ENCODE measurements around the gene ASIP.

Gene ASIP

DNA sequence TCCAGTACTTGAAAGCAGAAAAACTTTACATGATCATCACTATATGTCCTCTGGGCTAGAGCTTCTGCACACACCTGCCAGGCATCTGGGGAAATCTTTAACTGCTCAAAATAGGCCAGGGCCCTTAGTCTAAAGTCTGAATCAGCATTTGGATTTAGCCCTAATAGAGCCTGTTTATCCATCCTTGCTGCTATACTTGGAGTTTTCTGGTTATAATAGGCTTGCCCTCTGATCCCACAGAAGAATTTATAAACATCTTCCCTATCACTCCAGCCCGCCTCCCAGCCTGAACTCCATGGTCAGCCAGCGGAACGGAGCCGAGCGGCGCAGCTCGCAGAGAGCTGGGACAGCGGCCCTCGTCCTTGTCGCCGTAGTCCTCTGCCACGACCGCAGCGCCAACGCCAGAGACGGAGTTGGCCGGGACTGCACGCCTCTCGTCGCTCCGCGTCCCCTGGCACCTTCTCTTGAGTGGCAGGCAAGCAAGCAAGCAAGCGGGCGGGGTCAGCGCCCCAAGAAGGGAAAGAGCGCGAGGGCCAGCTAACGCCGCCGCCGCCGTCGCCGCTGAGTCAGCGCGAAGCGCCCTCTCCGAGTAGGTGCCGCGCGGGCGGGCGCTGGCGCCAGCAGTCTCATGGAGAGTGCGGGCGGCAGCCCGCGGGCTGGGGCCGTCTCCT lies 25.4 kb upstream of the ASIP start:
- Histone ChIP-seq H3K4me2 (ENCODE audit: low read length) (no peak overlapping the region), H3K4me3 (ENCODE audit: low read length) (no peak overlapping the region), H4K20me1 (ENCODE audit: control insufficient read depth, insufficient read depth, low read depth, low read length) (no peaks in the 10 kb centered on the region), H3K4me1 (ENCODE audit: control insufficient read depth, low read length) (no peaks in the 10 kb centered on the region), H3K27me3 (ENCODE audit: control insufficient read depth, low read length) (no peaks in the 10 kb centered on the region), H3K36me3 (ENCODE audit: control insufficient read depth, low read length) (no peaks in the 10 kb centered on the region), H3K9me2 (replicated peaks; ENCODE audit: control insufficient read depth, low read length) (no peaks in the 10 kb centered on the region), H3K27ac (ENCODE audit: low read depth, low read length) (no peak overlapping the region), H3K9me3 (ENCODE audit: control insufficient read depth, insufficient read depth, low read length) (peaks cover 6% of the 10 kb centered on the region), H3K79me2 (ENCODE audit: control insufficient read depth, low read length) (no peaks in the 10 kb centered on the region), H3F3A (ENCODE audit: control insufficient read depth, insufficient read depth) (no peaks in the 10 kb centered on the region)
- TF ChIP-seq, protein P1, sequence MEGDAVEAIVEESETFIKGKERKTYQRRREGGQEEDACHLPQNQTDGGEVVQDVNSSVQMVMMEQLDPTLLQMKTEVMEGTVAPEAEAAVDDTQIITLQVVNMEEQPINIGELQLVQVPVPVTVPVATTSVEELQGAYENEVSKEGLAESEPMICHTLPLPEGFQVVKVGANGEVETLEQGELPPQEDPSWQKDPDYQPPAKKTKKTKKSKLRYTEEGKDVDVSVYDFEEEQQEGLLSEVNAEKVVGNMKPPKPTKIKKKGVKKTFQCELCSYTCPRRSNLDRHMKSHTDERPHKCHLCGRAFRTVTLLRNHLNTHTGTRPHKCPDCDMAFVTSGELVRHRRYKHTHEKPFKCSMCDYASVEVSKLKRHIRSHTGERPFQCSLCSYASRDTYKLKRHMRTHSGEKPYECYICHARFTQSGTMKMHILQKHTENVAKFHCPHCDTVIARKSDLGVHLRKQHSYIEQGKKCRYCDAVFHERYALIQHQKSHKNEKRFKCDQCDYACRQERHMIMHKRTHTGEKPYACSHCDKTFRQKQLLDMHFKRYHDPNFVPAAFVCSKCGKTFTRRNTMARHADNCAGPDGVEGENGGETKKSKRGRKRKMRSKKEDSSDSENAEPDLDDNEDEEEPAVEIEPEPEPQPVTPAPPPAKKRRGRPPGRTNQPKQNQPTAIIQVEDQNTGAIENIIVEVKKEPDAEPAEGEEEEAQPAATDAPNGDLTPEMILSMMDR (IDR thresholded peaks at IDR 0.05; ENCODE audit: low read depth, low read length, poor library complexity, severe bottlenecking), result no peak
- no peak for TF ChIP-seq EZH2phosphoT487 (IDR thresholded peaks at IDR 0.05; ENCODE audit: borderline replicate concordance, low read length)

DNA sequence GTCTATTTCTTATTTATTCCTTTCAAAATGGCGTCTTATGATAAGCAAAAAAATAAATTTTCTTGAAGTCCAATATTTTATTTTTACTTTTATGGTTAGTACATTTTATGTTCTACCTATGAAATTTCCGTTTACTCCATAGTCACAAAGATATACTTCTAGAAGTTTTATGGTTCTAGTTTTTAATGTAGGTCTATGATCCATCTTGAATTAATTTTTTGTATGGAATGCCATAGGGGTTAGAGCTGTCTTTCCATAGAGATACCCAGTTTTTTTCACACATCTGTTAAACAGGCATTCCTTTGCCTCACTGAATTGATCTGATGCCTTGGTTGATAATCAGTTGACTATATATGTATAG lies 24.9 kb upstream of the ASIP start:
- Histone ChIP-seq H4K20me1 (ENCODE audit: control insufficient read depth, insufficient read depth, low read depth, low read length) (no peaks in the 10 kb centered on the region), H3K4me3 (ENCODE audit: low read length) (no peak overlapping the region), H3F3A (ENCODE audit: control insufficient read depth, insufficient read depth) (no peaks in the 10 kb centered on the region), H3K36me3 (ENCODE audit: control insufficient read depth, low read length) (no peaks in the 10 kb centered on the region), H3K79me2 (ENCODE audit: control insufficient read depth, low read length) (no peaks in the 10 kb centered on the region), H3K27ac (ENCODE audit: low read depth, low read length) (no peak overlapping the region), H3K9me2 (replicated peaks; ENCODE audit: control insufficient read depth, low read length) (no peaks in the 10 kb centered on the region), H3K4me2 (ENCODE audit: low read length) (no peak overlapping the region), H3K27me3 (ENCODE audit: control insufficient read depth, low read length) (no peaks in the 10 kb centered on the region), H3K9me3 (ENCODE audit: control insufficient read depth, insufficient read depth, low read length) (peaks cover 6% of the 10 kb centered on the region), H3K4me1 (ENCODE audit: control insufficient read depth, low read length) (no peaks in the 10 kb centered on the region)
- TF ChIP-seq EZH2phosphoT487 (IDR thresholded peaks at IDR 0.05; ENCODE audit: borderline replicate concordance, low read length), result no peak
- TF ChIP-seq, protein P1 (IDR thresholded peaks at IDR 0.05; ENCODE audit: low read depth, low read length, poor library complexity, severe bottlenecking), result no peak

DNA sequence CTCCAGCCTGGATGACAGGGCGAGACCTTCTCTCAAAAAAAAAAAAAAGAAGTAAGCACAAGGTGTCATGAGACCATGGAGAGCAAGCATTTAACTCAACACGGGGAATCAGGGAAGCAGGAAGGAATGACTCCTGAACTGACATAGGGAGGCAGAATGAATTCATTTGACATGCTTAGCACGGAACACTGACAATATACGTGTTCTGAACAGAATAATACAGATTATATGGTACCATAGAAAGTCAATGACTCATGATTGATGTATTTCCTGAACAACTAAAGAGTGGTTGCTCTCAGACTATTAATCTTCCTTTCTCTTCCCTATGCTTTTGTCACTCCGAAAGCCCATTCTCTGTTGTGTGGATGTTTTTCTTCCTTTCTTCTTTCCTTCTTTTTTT lies 20.7 kb upstream of the ASIP start:
- Histone ChIP-seq H3K4me2 (ENCODE audit: low read length) (no peak overlapping the region), H3K4me3 (ENCODE audit: low read length) (no peak overlapping the region), H3F3A (ENCODE audit: control insufficient read depth, insufficient read depth) (no peaks in the 10 kb centered on the region), H4K20me1 (ENCODE audit: control insufficient read depth, insufficient read depth, low read depth, low read length) (no peaks in the 10 kb centered on the region), H3K27ac (ENCODE audit: low read depth, low read length) (no peak overlapping the region), H3K27me3 (ENCODE audit: control insufficient read depth, low read length) (no peaks in the 10 kb centered on the region), H3K9me2 (replicated peaks; ENCODE audit: control insufficient read depth, low read length) (no peaks in the 10 kb centered on the region), H3K4me1 (ENCODE audit: control insufficient read depth, low read length) (no peaks in the 10 kb centered on the region), H3K79me2 (ENCODE audit: control insufficient read depth, low read length) (no peaks in the 10 kb centered on the region), H3K36me3 (ENCODE audit: control insufficient read depth, low read length) (no peaks in the 10 kb centered on the region), H3K9me3 (ENCODE audit: control insufficient read depth, insufficient read depth, low read length) (no peaks in the 10 kb centered on the region)
- TF ChIP-seq EZH2phosphoT487 (IDR thresholded peaks at IDR 0.05; ENCODE audit: borderline replicate concordance, low read length), result no peak
- TF ChIP-seq, protein P1 (IDR thresholded peaks at IDR 0.05; ENCODE audit: low read depth, low read length, poor library complexity, severe bottlenecking), result no peak

Measured in DOHH2 (cell line).